ENCODE data around the gene EEPD1.

DNA sequence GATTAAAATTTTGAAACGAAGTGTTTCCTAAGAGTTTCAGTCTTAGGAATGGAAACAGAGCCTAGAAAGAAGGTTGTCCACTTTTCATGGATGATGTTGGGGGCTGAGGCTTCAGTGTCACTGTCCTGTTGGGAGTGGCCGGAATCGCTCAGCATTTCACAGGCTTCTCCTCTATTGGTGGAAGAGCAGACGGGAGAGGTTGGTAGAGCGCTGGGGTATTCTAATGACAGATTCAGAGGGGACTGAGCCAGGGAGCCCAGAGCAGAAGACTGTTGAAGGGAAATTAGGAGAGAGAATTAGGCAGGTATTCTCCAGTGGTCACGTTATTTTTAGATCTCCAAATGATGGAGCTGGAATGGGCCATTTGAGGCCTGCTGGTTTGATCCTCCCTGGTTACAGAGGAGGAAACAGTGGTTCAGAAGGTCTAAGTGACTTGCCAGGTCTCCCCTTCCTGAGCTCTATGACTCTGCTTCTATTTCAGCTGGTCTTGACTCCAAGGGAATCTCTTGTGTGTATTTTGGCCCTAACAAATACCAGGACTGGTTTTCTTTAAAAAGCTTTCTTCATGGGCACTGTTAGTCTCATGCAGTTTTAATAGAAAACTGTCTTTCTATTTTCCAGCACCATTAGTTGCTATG, 35.7 kb upstream of the EEPD1 start:
- TF ChIP-seq, protein P1, sequence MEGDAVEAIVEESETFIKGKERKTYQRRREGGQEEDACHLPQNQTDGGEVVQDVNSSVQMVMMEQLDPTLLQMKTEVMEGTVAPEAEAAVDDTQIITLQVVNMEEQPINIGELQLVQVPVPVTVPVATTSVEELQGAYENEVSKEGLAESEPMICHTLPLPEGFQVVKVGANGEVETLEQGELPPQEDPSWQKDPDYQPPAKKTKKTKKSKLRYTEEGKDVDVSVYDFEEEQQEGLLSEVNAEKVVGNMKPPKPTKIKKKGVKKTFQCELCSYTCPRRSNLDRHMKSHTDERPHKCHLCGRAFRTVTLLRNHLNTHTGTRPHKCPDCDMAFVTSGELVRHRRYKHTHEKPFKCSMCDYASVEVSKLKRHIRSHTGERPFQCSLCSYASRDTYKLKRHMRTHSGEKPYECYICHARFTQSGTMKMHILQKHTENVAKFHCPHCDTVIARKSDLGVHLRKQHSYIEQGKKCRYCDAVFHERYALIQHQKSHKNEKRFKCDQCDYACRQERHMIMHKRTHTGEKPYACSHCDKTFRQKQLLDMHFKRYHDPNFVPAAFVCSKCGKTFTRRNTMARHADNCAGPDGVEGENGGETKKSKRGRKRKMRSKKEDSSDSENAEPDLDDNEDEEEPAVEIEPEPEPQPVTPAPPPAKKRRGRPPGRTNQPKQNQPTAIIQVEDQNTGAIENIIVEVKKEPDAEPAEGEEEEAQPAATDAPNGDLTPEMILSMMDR (IDR thresholded peaks at IDR 0.05) = no peak
- no peak for TF ChIP-seq SIN3A (IDR thresholded peaks at IDR 0.05; ENCODE audit: borderline replicate concordance, insufficient read depth, low read depth, low read length)
- TF ChIP-seq, protein P2, sequence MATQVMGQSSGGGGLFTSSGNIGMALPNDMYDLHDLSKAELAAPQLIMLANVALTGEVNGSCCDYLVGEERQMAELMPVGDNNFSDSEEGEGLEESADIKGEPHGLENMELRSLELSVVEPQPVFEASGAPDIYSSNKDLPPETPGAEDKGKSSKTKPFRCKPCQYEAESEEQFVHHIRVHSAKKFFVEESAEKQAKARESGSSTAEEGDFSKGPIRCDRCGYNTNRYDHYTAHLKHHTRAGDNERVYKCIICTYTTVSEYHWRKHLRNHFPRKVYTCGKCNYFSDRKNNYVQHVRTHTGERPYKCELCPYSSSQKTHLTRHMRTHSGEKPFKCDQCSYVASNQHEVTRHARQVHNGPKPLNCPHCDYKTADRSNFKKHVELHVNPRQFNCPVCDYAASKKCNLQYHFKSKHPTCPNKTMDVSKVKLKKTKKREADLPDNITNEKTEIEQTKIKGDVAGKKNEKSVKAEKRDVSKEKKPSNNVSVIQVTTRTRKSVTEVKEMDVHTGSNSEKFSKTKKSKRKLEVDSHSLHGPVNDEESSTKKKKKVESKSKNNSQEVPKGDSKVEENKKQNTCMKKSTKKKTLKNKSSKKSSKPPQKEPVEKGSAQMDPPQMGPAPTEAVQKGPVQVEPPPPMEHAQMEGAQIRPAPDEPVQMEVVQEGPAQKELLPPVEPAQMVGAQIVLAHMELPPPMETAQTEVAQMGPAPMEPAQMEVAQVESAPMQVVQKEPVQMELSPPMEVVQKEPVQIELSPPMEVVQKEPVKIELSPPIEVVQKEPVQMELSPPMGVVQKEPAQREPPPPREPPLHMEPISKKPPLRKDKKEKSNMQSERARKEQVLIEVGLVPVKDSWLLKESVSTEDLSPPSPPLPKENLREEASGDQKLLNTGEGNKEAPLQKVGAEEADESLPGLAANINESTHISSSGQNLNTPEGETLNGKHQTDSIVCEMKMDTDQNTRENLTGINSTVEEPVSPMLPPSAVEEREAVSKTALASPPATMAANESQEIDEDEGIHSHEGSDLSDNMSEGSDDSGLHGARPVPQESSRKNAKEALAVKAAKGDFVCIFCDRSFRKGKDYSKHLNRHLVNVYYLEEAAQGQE (IDR thresholded peaks at IDR 0.05; ENCODE audit: insufficient read depth in 1 of 2, low read depth in 2 of 2, low read length in 1 of 2) = no peak
- TF ChIP-seq POLR2AphosphoS5 (IDR thresholded peaks at IDR 0.05; ENCODE audit: low read depth, low read length) = no peak
- no peak for TF ChIP-seq TCF7L2 (IDR thresholded peaks at IDR 0.05; ENCODE audit: low read depth, low read length)

All from Panc1 (cell line).